ENCODE results near the gene CDH23. TPM values are rescaled to one million over a fixed set of nuclear protein-coding genes. Genes with fewer than 3 reads are reported as not detected.

CDH23 gene
- total RNA-seq, 4 donors from 2014 or later = 0.72 to 4.1 (median 2.2) TPM

DNA sequence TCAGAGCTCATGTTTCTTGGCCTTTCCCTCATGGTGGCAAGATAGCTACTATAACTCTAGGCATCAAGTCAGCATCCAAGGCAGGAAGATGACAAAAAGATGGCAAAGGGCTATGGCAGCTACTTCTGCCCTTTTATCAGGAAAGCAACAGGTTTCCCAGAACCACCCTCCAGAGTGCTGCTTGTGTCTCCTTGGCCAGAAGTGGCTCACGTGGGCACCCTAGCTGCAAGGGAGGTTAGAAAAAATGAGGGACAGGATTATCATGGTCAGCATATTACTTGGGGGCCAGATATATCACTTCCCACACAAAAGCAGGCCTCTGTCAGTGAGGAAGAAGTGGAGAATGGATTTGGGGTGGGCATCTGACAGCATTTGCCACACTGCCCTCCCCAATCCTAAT, 347.1 kb downstream of the CDH23 start:
- H3K9me3 ChIP-seq = no peaks in the 10 kb centered on the region
- no peak overlapping the region for H3K27ac ChIP-seq
- no peak overlapping the region for H3K4me3 ChIP-seq
- H3K36me3 ChIP-seq = no peaks in the 10 kb centered on the region
- WGBS = 100% methylated on average over 1 of the region's 1 CpG
- no peaks in the 10 kb centered on the region for H3K27me3 ChIP-seq
- peaks cover 72% of the 10 kb centered on the region for H3K4me1 ChIP-seq
- DNase-seq (ENCODE audit: low spot score in 2 of 2) = no peak
- TF ChIP-seq CTCF (IDR thresholded peaks at IDR 0.05) = no peak
- no peak for TF ChIP-seq EP300 (IDR thresholded peaks at IDR 0.05)
- no peak for TF ChIP-seq POLR2AphosphoS5 (IDR thresholded peaks at IDR 0.05)
- no peak for TF ChIP-seq POLR2A (IDR thresholded peaks at IDR 0.05)

- no peak overlapping the region for H3K27ac ChIP-seq
- 79% methylated on average over 8 of the region's 8 CpGs for WGBS
- TF ChIP-seq POLR2AphosphoS5 (IDR thresholded peaks at IDR 0.05) (no peak), EP300 (IDR thresholded peaks at IDR 0.05) (no peak), POLR2A (IDR thresholded peaks at IDR 0.05) (no peak), CTCF (IDR thresholded peaks at IDR 0.05) (no peak)
Measured at GRCh38 chr10:71744897-71745663, 348.4 kb downstream of the CDH23 start.

GRCh38 chr10:71745664-71746250, 349.0 kb downstream of the CDH23 start:
- Histone ChIP-seq H3K27me3 (no peaks in the 10 kb centered on the region), H3K4me3 (no peak overlapping the region), H3K36me3 (peaks cover 11% of the 10 kb centered on the region), H3K9me3 (no peaks in the 10 kb centered on the region), H3K27ac (no peak overlapping the region), H3K4me1 (peaks cover 75% of the 10 kb centered on the region)
- 100% methylated on average over 1 of the region's 2 CpGs for WGBS
- DNase-seq (ENCODE audit: low spot score in 2 of 2) = no peak
- TF ChIP-seq CTCF (IDR thresholded peaks at IDR 0.05) (no peak), EP300 (IDR thresholded peaks at IDR 0.05) (no peak), POLR2AphosphoS5 (IDR thresholded peaks at IDR 0.05) (no peak), POLR2A (IDR thresholded peaks at IDR 0.05) (no peak)

More at GRCh38 chr10:71744897-71745663, 348.4 kb downstream of the CDH23 start:
- peaks cover 4% of the 10 kb centered on the region for H3K36me3 ChIP-seq
- H3K4me3 ChIP-seq = no peak overlapping the region
- H3K27me3 ChIP-seq = no peaks in the 10 kb centered on the region
- peaks cover 75% of the 10 kb centered on the region for H3K4me1 ChIP-seq
- no peaks in the 10 kb centered on the region for H3K9me3 ChIP-seq
- no peak for DNase-seq (ENCODE audit: low spot score in 2 of 2)

GRCh38 chr10:71746344-71747037, 349.8 kb downstream of the CDH23 start:
- TF ChIP-seq CTCF (IDR thresholded peaks at IDR 0.05) = no peak
- Histone ChIP-seq H3K27ac (no peak overlapping the region), H3K36me3 (peaks cover 18% of the 10 kb centered on the region), H3K4me1 (peaks cover 76% of the 10 kb centered on the region), H3K9me3 (no peaks in the 10 kb centered on the region), H3K4me3 (no peak overlapping the region), H3K27me3 (no peaks in the 10 kb centered on the region)
- WGBS = 66% methylated on average over 12 of the region's 13 CpGs
- DNase-seq (ENCODE audit: low spot score in 2 of 2) = no peak

DNA sequence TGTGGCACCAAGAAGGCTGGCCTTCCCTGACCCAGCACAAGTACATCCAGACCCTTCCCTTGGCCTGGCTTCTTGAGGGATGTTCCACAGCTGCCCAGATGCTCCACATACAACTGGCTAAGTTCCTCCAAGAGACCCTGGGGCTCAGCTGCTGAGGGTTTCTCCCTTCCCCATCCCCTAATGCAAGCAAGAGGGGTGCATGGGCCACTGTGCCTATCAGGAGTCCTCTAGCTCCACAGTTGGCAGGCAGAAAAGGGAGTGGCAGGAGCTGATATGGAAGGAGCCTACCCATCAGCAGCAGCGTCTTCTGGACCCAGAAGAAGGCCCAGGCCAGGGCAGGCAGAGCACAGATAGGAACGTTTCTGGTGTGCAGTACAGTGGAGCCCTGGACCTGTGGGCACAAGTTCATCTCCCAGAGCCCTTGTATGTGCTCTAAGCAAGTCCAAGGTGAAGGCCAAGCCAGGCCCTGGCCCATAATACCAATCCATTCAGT, 350.4 kb downstream of the CDH23 start:
- Histone ChIP-seq H3K4me3 (no peak overlapping the region), H3K27me3 (no peaks in the 10 kb centered on the region), H3K36me3 (peaks cover 24% of the 10 kb centered on the region), H3K9me3 (no peaks in the 10 kb centered on the region), H3K27ac (peak overlapping the region; percentile 64), H3K4me1 (peaks cover 71% of the 10 kb centered on the region)
- TF ChIP-seq EP300 (IDR thresholded peaks at IDR 0.05) = no peak
- no peak for TF ChIP-seq POLR2AphosphoS5 (IDR thresholded peaks at IDR 0.05)
- TF ChIP-seq POLR2A (IDR thresholded peaks at IDR 0.05) = no peak
- TF ChIP-seq CTCF (IDR thresholded peaks at IDR 0.05) = no peak
- 50% methylated on average over 1 of the region's 2 CpGs for WGBS
- DNase-seq (ENCODE audit: low spot score in 2 of 2) = no peak

All from suprapubic skin (tissue), 4 donors.